HFF-Myc (cell line): Measurements from ENCODE around the gene OTOP2.

Source experiments
- DNase-seq: peaks from one replicate; pipeline ENCODE4 v3.0.0-alpha.2; 2011; ENCODE audit warnings: low read depth; ENCODE audit errors: extremely low read depth
- H3K4me3 ChIP-seq: replicated peaks from 2 replicates; pipeline ENCODE4 v1.5.1; 2011; ENCODE audit warnings: low read depth, mild to moderate bottlenecking, control low read depth, low read length
- CTCF ChIP-seq: IDR thresholded peaks from 2 replicates; pipeline ENCODE4 v1.5.1; 2012; ENCODE audit warnings: mild to moderate bottlenecking, low read depth, low read length, control low read depth; ENCODE audit errors: missing control alignments

OTOP2 gene

GRCh38 chr17:74972973-74973328, 48.9 kb downstream of the OTOP2 start:
- H3K4me3 ChIP-seq, result no peak overlapping the region
- TF ChIP-seq CTCF, result no peak
- DNase-seq, result no peak

GRCh38 chr17:74975943-74976342, 51.9 kb downstream of the OTOP2 start:
- TF ChIP-seq CTCF, result no peak
- no peak for DNase-seq
- H3K4me3 ChIP-seq, result no peak overlapping the region

- H3K4me3 ChIP-seq, result no peak overlapping the region
- TF ChIP-seq CTCF, result no peak
- DNase-seq, result no peak
Observed at GRCh38 chr17:74977802-74978201, 53.7 kb downstream of the OTOP2 start.

- DNase-seq, result no peak
Observed at GRCh38 chr17:74978240-74978639, 54.2 kb downstream of the OTOP2 start.

GRCh38 chr17:74979408-74980146, 55.5 kb downstream of the OTOP2 start:
- no peak for DNase-seq
- TF ChIP-seq CTCF, result no peak
- no peak overlapping the region for H3K4me3 ChIP-seq

More at GRCh38 chr17:74978240-74978639, 54.2 kb downstream of the OTOP2 start:
- no peak overlapping the region for H3K4me3 ChIP-seq
- TF ChIP-seq CTCF, result no peak

GRCh38 chr17:74981318-74981978, 57.4 kb downstream of the OTOP2 start:
- H3K4me3 ChIP-seq, result peak overlapping the region; percentile 56
- TF ChIP-seq CTCF, result no peak
- no peak for DNase-seq
